Neural cell (in vitro differentiated cells): ENCODE measurements around the gene SYCE1L.
"Not testable (repeated sequence)": the region's sequence is repeated elsewhere in the genome, so short reads cannot be mapped to it uniquely, and the experiment has no call there.

Experiments
- EZH2 ChIP-seq: fragments of 200-600, 300-800 bp; shearing (Covaris generic), sonication (generic); IDR thresholded peaks from 2 replicates; pipeline ENCODE4 v1.6.1; 2014; ENCODE audit warnings: antibody characterized with exemption, low read length, borderline replicate concordance, mild to moderate bottlenecking; ENCODE audit not compliant: insufficient read depth, poor library complexity, severe bottlenecking
- TF ChIP-seq, protein P1 (sequence below): fragments of 450-650 bp; IDR thresholded peaks from 2 replicates; pipeline ENCODE4 v1.5.1; 2014; ENCODE audit warnings: antibody characterized with exemption, mild to moderate bottlenecking, moderate library complexity; ENCODE audit not compliant: poor library complexity, severe bottlenecking
- TF ChIP-seq, protein P2 (sequence below): IDR thresholded peaks from 2 replicates; pipeline ENCODE4 v1.6.1; 2012; ENCODE audit warnings: borderline replicate concordance

GRCh38 chr16:77186298-77186697 lies 12.9 kb upstream of the SYCE1L start:
- TF ChIP-seq, protein P1, sequence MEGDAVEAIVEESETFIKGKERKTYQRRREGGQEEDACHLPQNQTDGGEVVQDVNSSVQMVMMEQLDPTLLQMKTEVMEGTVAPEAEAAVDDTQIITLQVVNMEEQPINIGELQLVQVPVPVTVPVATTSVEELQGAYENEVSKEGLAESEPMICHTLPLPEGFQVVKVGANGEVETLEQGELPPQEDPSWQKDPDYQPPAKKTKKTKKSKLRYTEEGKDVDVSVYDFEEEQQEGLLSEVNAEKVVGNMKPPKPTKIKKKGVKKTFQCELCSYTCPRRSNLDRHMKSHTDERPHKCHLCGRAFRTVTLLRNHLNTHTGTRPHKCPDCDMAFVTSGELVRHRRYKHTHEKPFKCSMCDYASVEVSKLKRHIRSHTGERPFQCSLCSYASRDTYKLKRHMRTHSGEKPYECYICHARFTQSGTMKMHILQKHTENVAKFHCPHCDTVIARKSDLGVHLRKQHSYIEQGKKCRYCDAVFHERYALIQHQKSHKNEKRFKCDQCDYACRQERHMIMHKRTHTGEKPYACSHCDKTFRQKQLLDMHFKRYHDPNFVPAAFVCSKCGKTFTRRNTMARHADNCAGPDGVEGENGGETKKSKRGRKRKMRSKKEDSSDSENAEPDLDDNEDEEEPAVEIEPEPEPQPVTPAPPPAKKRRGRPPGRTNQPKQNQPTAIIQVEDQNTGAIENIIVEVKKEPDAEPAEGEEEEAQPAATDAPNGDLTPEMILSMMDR: not testable (repeated sequence)
- TF ChIP-seq, protein P2, sequence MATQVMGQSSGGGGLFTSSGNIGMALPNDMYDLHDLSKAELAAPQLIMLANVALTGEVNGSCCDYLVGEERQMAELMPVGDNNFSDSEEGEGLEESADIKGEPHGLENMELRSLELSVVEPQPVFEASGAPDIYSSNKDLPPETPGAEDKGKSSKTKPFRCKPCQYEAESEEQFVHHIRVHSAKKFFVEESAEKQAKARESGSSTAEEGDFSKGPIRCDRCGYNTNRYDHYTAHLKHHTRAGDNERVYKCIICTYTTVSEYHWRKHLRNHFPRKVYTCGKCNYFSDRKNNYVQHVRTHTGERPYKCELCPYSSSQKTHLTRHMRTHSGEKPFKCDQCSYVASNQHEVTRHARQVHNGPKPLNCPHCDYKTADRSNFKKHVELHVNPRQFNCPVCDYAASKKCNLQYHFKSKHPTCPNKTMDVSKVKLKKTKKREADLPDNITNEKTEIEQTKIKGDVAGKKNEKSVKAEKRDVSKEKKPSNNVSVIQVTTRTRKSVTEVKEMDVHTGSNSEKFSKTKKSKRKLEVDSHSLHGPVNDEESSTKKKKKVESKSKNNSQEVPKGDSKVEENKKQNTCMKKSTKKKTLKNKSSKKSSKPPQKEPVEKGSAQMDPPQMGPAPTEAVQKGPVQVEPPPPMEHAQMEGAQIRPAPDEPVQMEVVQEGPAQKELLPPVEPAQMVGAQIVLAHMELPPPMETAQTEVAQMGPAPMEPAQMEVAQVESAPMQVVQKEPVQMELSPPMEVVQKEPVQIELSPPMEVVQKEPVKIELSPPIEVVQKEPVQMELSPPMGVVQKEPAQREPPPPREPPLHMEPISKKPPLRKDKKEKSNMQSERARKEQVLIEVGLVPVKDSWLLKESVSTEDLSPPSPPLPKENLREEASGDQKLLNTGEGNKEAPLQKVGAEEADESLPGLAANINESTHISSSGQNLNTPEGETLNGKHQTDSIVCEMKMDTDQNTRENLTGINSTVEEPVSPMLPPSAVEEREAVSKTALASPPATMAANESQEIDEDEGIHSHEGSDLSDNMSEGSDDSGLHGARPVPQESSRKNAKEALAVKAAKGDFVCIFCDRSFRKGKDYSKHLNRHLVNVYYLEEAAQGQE: not testable (repeated sequence)
- not testable (repeated sequence) for TF ChIP-seq EZH2
